ENCODE results near the gene IL6.
"Not testable (repeated sequence)": the region's sequence is repeated elsewhere in the genome, so short reads cannot be mapped to it uniquely, and the experiment has no call there.

Gene IL6

GRCh38 chr7:22681852-22682657, 44.9 kb upstream of the IL6 start:
- no peak for TF ChIP-seq CTCF (IDR thresholded peaks at IDR 0.05; ENCODE audit: poor library complexity, severe bottlenecking)
- no peaks in the 10 kb centered on the region for H3K27me3 ChIP-seq (ENCODE audit: insufficient read depth, poor library complexity, severe bottlenecking)
- no peaks in the 10 kb centered on the region for H3K4me1 ChIP-seq (ENCODE audit: insufficient read depth, poor library complexity, severe bottlenecking)
- H3K9me3 ChIP-seq (ENCODE audit: severe bottlenecking), result no peaks in the 10 kb centered on the region
- DNase-seq (ENCODE audit: low spot score) (no peak), ATAC-seq (ENCODE audit: low read depth) (no peak)
- H3K36me3 ChIP-seq (ENCODE audit: low read depth), result no peaks in the 10 kb centered on the region
- H3K27ac ChIP-seq (ENCODE audit: poor library complexity, severe bottlenecking), result no peak overlapping the region
- no peak overlapping the region for H3K4me3 ChIP-seq (ENCODE audit: severe bottlenecking)

DNA sequence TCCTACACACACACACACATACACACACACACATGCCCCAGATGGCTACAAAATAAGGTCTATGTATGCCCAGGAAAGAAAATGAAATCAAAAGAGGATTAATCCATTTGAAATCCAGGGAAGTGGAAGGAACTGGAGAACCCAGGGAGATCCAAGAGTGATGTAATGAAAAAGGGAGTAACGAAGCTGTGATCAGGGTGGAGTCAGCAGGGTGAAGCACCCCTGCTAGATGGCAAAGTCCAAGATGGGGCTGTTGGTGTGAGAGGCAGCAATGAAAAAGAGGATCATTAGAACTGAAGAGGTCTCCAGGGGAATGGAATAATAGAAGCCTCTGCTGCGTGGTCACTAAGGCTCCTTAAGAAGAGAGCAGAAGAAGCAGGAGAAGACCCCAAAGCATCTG, 43.6 kb upstream of the IL6 start:
- H3K27ac ChIP-seq (ENCODE audit: poor library complexity, severe bottlenecking), result no peak overlapping the region

GRCh38 chr7:22686620-22687019, 40.4 kb upstream of the IL6 start:
- H3K9me3 ChIP-seq (ENCODE audit: severe bottlenecking), result no peaks in the 10 kb centered on the region
- H3K27ac ChIP-seq (ENCODE audit: poor library complexity, severe bottlenecking), result no peak overlapping the region
- no peaks in the 10 kb centered on the region for H3K36me3 ChIP-seq (ENCODE audit: low read depth)
- no peak overlapping the region for H3K4me3 ChIP-seq (ENCODE audit: severe bottlenecking)
- DNase-seq (ENCODE audit: low spot score) (no peak), ATAC-seq (ENCODE audit: low read depth) (no peak)
- H3K4me1 ChIP-seq (ENCODE audit: insufficient read depth, poor library complexity, severe bottlenecking), result no peaks in the 10 kb centered on the region
- H3K27me3 ChIP-seq (ENCODE audit: insufficient read depth, poor library complexity, severe bottlenecking), result no peaks in the 10 kb centered on the region
- TF ChIP-seq CTCF (IDR thresholded peaks at IDR 0.05; ENCODE audit: poor library complexity, severe bottlenecking), result no peak

More for the DNA sequence above, 43.6 kb upstream of the IL6 start:
- Histone ChIP-seq H3K36me3 (ENCODE audit: low read depth) (no peaks in the 10 kb centered on the region), H3K4me1 (ENCODE audit: insufficient read depth, poor library complexity, severe bottlenecking) (no peaks in the 10 kb centered on the region), H3K9me3 (ENCODE audit: severe bottlenecking) (no peaks in the 10 kb centered on the region), H3K27me3 (ENCODE audit: insufficient read depth, poor library complexity, severe bottlenecking) (no peaks in the 10 kb centered on the region), H3K4me3 (ENCODE audit: severe bottlenecking) (no peak overlapping the region)
- ATAC-seq (ENCODE audit: low read depth) (no peak), DNase-seq (ENCODE audit: low spot score) (no peak)
- TF ChIP-seq CTCF (IDR thresholded peaks at IDR 0.05; ENCODE audit: poor library complexity, severe bottlenecking), result no peak

- ATAC-seq (ENCODE audit: low read depth), result no peak
These were observed 38.9 kb upstream of the IL6 start for GRCh38 chr7:22688084-22688483.

GRCh38 chr7:22688934-22689333, 38.1 kb upstream of the IL6 start:
- not testable (repeated sequence) for ATAC-seq (ENCODE audit: low read depth); H3K4me3 ChIP-seq (ENCODE audit: severe bottlenecking); DNase-seq (ENCODE audit: low spot score); H3K27ac ChIP-seq (ENCODE audit: poor library complexity, severe bottlenecking); H3K9me3 ChIP-seq (ENCODE audit: severe bottlenecking); H3K36me3 ChIP-seq (ENCODE audit: low read depth); H3K4me1 ChIP-seq (ENCODE audit: insufficient read depth, poor library complexity, severe bottlenecking); H3K27me3 ChIP-seq (ENCODE audit: insufficient read depth, poor library complexity, severe bottlenecking)

More at GRCh38 chr7:22688084-22688483, 38.9 kb upstream of the IL6 start:
- Histone ChIP-seq H3K36me3 (ENCODE audit: low read depth) (no peaks in the 10 kb centered on the region), H3K4me3 (ENCODE audit: severe bottlenecking) (no peak overlapping the region), H3K27ac (ENCODE audit: poor library complexity, severe bottlenecking) (no peak overlapping the region), H3K9me3 (ENCODE audit: severe bottlenecking) (no peaks in the 10 kb centered on the region), H3K27me3 (ENCODE audit: insufficient read depth, poor library complexity, severe bottlenecking) (no peaks in the 10 kb centered on the region), H3K4me1 (ENCODE audit: insufficient read depth, poor library complexity, severe bottlenecking) (no peaks in the 10 kb centered on the region)
- no peak for TF ChIP-seq CTCF (IDR thresholded peaks at IDR 0.05; ENCODE audit: poor library complexity, severe bottlenecking)
- DNase-seq (ENCODE audit: low spot score), result no peak

All from RWPE2 (cell line).